K562 (cell line): ENCODE results near the gene KLRC3. TPM values are rescaled to one million over a fixed set of nuclear protein-coding genes. Genes with fewer than 3 reads are reported as not detected.

ENCODE experiments used
- BRD4 ChIP-seq: fragments of 200-600 bp; sonication (generic); IDR thresholded peaks from 2 replicates; pipeline ENCODE4 v1.6.1; 2017; ENCODE audit warnings: inconsistent platforms
- CBX5 ChIP-seq: IDR thresholded peaks from 2 replicates; pipeline ENCODE4 v1.6.1; 2014; ENCODE audit warnings: low read depth, borderline replicate concordance
- CREB1 ChIP-seq, 2 experiments: sonication (generic) in 1 of 2; formaldehyde crosslinking in 1 of 2; IDR thresholded peaks; 2 replicates each; pipeline versions ENCODE4 v1.6.1 to v1.8.0; 2012 to 2022; ENCODE audit warnings: inconsistent platforms in 1 of 2, mild to moderate bottlenecking in 1 of 2, missing genetic modification reagents in 1 of 2, moderate library complexity in 1 of 2
- ESRRB ChIP-seq: fragments of 250-450 bp; sonication (Bioruptor Pico); IDR thresholded peaks from 2 replicates; pipeline ENCODE4 v1.5.0; 2020; ENCODE audit warnings: mild to moderate bottlenecking, moderate library complexity, borderline replicate concordance
- ETV6 ChIP-seq, 3 experiments: fragments of 150-350 bp in 1 of 3; sonication (generic) in 1 of 3; formaldehyde crosslinking in 1 of 3; IDR thresholded peaks; 2 replicates each; pipeline versions ENCODE4 v1.6.1 to v1.8.0; 2014 to 2022; ENCODE audit warnings: borderline replicate concordance in 2 of 3, low read depth in 2 of 3, antibody characterized with exemption in 1 of 3, low read length in 1 of 3, mild to moderate bottlenecking in 1 of 3, missing genetic modification reagents in 1 of 3
- MCM3 ChIP-seq: fragments of 450-650 bp; IDR thresholded peaks from 2 replicates; pipeline ENCODE4 v1.6.1; 2016
- MTA2 ChIP-seq: fragments of 450-650 bp; IDR thresholded peaks from 2 replicates; pipeline ENCODE4 v1.6.1; 2016; ENCODE audit warnings: low read depth
- MYC ChIP-seq, 2 experiments: fragments of 250-450 bp in 1 of 2; sonication (Bioruptor Pico) in 1 of 2; IDR thresholded peaks; 2 replicates each; pipeline versions ENCODE4 v1.5.1 to v1.6.1; 2012 to 2021; ENCODE audit warnings: low read depth in 2 of 2, borderline replicate concordance in 1 of 2, improper control_type of control experiment in 1 of 2, low read length in 1 of 2, mild to moderate bottlenecking in 1 of 2, moderate library complexity in 1 of 2
- NKRF ChIP-seq: fragments of 450-650 bp; IDR thresholded peaks from 2 replicates; pipeline ENCODE4 v1.6.1; 2016; ENCODE audit warnings: borderline replicate concordance
- NR4A1 ChIP-seq, 2 experiments: fragments of 250-450 bp in 1 of 2; fragments of 450-650 bp in 1 of 2; sonication (Bioruptor Pico) in 1 of 2; IDR thresholded peaks; 2 replicates each; pipeline versions ENCODE4 v1.4.0 to v1.6.1; 2016 to 2020; ENCODE audit warnings: mild to moderate bottlenecking in 2 of 2, missing compliant biosample characterization in 1 of 2, missing genetic modification characterization in 1 of 2, moderate library complexity in 1 of 2
- PTBP1 ChIP-seq: fragments of 200-400 bp; formaldehyde crosslinking; IDR thresholded peaks from 2 replicates; pipeline ENCODE4 v1.6.1; 2017; ENCODE audit warnings: low read depth, low read length
- RFX1 ChIP-seq: fragments of 450-650 bp; IDR thresholded peaks from 2 replicates; pipeline ENCODE4 v1.6.1; 2016; ENCODE audit warnings: mild to moderate bottlenecking, moderate library complexity
- SAP30 ChIP-seq: fragments of 200-600 bp; sonication (generic); IDR thresholded peaks from 2 replicates; pipeline ENCODE4 v1.6.1; 2012; ENCODE audit warnings: borderline replicate concordance, low read depth, mild to moderate bottlenecking, moderate library complexity, low read length, control low read depth, inconsistent platforms; ENCODE audit not compliant: insufficient read depth, poor library complexity, severe bottlenecking
- SETDB1 ChIP-seq: IDR thresholded peaks from one replicate; pipeline ENCODE4 v1.6.1; 2012; ENCODE audit warnings: low read length, control low read depth, inconsistent platforms
- SREBF2 ChIP-seq: sonication (generic); formaldehyde crosslinking; IDR thresholded peaks from 2 replicates; pipeline ENCODE4 v1.4.0; 2020; ENCODE audit warnings: mild to moderate bottlenecking, missing genetic modification reagents
- STAG1 ChIP-seq: sonication (generic); formaldehyde crosslinking; IDR thresholded peaks from 2 replicates; pipeline ENCODE4 v1.5.0; 2020; ENCODE audit warnings: missing genetic modification reagents, borderline replicate concordance
- TAF15 ChIP-seq: fragments of 200-400 bp; formaldehyde crosslinking; IDR thresholded peaks from 2 replicates; pipeline ENCODE4 v1.6.1; 2017; ENCODE audit warnings: mild to moderate bottlenecking, low read depth, low read length, moderate library complexity
- TARDBP ChIP-seq: fragments of 450-650 bp; IDR thresholded peaks from 2 replicates; pipeline ENCODE4 v1.6.1; 2016
- TCF7 ChIP-seq: sonication (generic); IDR thresholded peaks from 2 replicates; pipeline ENCODE4 v1.6.1; 2016; ENCODE audit warnings: antibody characterized with exemption, borderline replicate concordance
- TRIM28 ChIP-seq: fragments of 450-650 bp; IDR thresholded peaks from 2 replicates; pipeline ENCODE4 v1.6.1; 2017
- UBTF ChIP-seq, 2 experiments: IDR thresholded peaks; 2 replicates each; pipeline ENCODE4 v1.6.1; 2012; ENCODE audit warnings: improper control_type of control experiment in 2 of 2, low read depth in 2 of 2, low read length in 2 of 2, borderline replicate concordance in 1 of 2
- ZNF23 ChIP-seq: fragments of 250-450 bp; sonication (Bioruptor Pico); IDR thresholded peaks from 2 replicates; pipeline ENCODE4 v1.4.0; 2020; ENCODE audit warnings: mild to moderate bottlenecking
- ZNF311 ChIP-seq: fragments of 250-450 bp; sonication (Bioruptor Pico); IDR thresholded peaks from 2 replicates; pipeline ENCODE4 v1.4.0; 2020; ENCODE audit warnings: mild to moderate bottlenecking, moderate library complexity
- ZNF507 ChIP-seq: conservative IDR thresholded peaks from 2 replicates; pipeline ENCODE4 v1.6.1; 2017; ENCODE audit warnings: missing genetic modification characterization, missing compliant biosample characterization
- polyA plus RNA-seq, 8 experiments: library from polyadenylated mRNA; depleted of rRNA in 4 of 8; stranded (reverse) in 5 of 8; unstranded in 3 of 8; fragments of >200 nt; fragmentation: Nextera tagmentation in 2 of 8; fragmentation: Illumina TruSeq in 1 of 8; extraction: Ambion mirVana in 2 of 8; extraction: Trizol in 1 of 8; gene quantifications; 2 replicates each; pipeline versions ENCODE4 v1.2.1 to v1.2.3, GENCODE V29; 2011 to 2014; ENCODE audit warnings: inconsistent platforms in 1 of 8, missing spikeins in 1 of 8
- total RNA-seq, 7 experiments: library from RNA; depleted of rRNA in 6 of 7; stranded (reverse); fragments of >200 nt in 6 of 7; fragmentation: Illumina TruSeq in 2 of 7; extraction: Trizol in 2 of 7; gene quantifications; 2 replicates each; pipeline versions ENCODE4 v1.2.1 to v1.2.3, GENCODE V29; 2011 to 2021; ENCODE audit warnings: low replicate concordance in 1 of 7

The KLRC3 gene
- total and polyA plus RNA-seq, 9 of the 15 experiments (the other 6 are each of a cell fraction or from before 2014, with no cell fraction given), result 0.09 to 0.32 (median 0.18) TPM; not detected in 5

DNA sequence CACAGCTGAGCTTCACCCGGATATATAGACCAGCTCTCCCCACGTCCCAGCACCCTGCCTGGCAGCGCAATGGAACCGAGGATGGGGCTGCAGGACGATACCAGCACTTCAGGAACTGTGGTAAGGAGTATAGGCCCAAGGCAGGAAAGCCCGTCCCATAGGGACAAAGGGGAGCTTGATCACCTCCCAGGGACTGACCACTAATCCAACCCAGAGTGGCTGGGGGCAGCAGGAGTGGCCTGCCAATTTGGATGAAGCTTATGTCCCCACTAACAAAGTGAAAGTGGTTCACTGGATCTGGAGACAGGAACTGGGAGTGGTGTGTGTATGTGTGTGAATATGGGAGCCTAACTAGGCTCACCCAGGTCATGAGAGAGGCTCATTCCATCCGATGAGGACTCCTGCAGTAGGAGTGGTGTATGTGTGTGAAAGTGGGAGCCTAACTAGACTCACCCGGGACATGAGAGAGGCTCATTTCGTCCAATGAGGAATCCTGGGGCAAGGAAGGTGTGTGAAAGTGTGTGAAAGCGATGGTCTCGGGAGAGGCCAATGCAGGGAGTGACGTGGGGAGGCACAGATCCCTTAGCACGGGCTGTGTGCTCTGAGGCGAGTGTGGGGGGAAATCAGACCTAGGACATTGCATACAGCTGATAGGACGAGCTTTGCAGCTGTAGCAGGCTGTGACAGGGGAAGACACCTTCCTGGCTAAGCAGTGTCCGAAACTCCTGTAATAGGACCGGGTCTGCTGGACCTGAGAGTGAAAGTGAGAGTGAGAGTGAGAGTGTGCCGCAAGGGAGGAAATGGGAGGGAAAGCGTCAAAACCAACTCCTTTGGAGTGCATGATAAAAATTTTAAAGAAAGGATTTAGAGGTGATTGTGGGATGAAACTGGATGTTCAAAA, 56.2 kb downstream of the KLRC3 start (continued):
- TF ChIP-seq UBTF (IDR thresholded peaks at IDR 0.05; ENCODE audit: borderline replicate concordance in 1 of 2, low read depth in 2 of 2, low read length in 2 of 2) (no peak), BRD4 (no peak), CBX5 (no peak), ZNF507 (tag) (no peak), TAF15 (no peak), STAG1 (CRISPR knock-in tag) (no peak), MTA2 (no peak), NR4A1 (CRISPR knock-in tag; IDR thresholded peaks at IDR 0.05) (no peak), NR4A1 (tag; IDR thresholded peaks at IDR 0.05) (no peak), PTBP1 (no peak), RFX1 (no peak), SAP30 (no peak), SREBF2 (CRISPR knock-in tag) (no peak), NKRF (0 out of 2 replicates have a peak, but pooled peaks have one; percentile 16), TARDBP (no peak), ZNF311 (CRISPR knock-in tag) (no peak), MYC (IDR thresholded peaks at IDR 0.05; ENCODE audit: low read depth, low read length) (peak; percentile 12; the same call in 1 of the 2 replicates), MYC (CRISPR knock-in tag; IDR thresholded peaks at IDR 0.05; ENCODE audit: borderline replicate concordance, low read depth) (no peak), ETV6 (IDR thresholded peaks at IDR 0.05; ENCODE audit: borderline replicate concordance in 1 of 2, low read depth in 2 of 2, low read length in 1 of 2) (no peak), ETV6 (CRISPR knock-in tag; IDR thresholded peaks at IDR 0.05; ENCODE audit: borderline replicate concordance) (no peak), ZNF23 (CRISPR knock-in tag) (no peak), TRIM28 (no peak), SETDB1 (no peak), CREB1 (IDR thresholded peaks at IDR 0.05) (no peak), CREB1 (CRISPR knock-in tag; IDR thresholded peaks at IDR 0.05) (peak; percentile 41; the same call in 1 of the 2 replicates), ESRRB (CRISPR knock-in tag) (no peak), TCF7 (no peak), MCM3 (no peak)
